ENCODE results near the gene KRT14. TPM values are rescaled to one million over a fixed set of nuclear protein-coding genes. Genes with fewer than 3 reads are reported as not detected.

Gene KRT14
- total RNA-seq, 1 experiment from 2014 or later, result not detected

GRCh38 chr17:41563607-41564170 lies 23.0 kb downstream of the KRT14 start:
- peaks cover 31% of the 10 kb centered on the region for H3K27me3 Mint-ChIP-seq (ENCODE audit: low read depth)
- no peak overlapping the region for H3K23ac ChIP-seq (ENCODE audit: insufficient read length, low read depth, low read length)

More at GRCh38 chr17:41563607-41564170, 23.0 kb downstream of the KRT14 start:
- no peak overlapping the region; a peak in 1 of 7 replicates for H3K27ac Mint-ChIP-seq
- no peak for TF ChIP-seq CTCF (conservative IDR thresholded peaks at IDR 0.05)
- Histone ChIP-seq H4K5ac (ENCODE audit: insufficient read length, low read depth, low read length) (no peak overlapping the region), H3K4me1 (ENCODE audit: insufficient read depth, low read length) (no peaks in the 10 kb centered on the region), H2BK20ac (ENCODE audit: low read depth, low read length, poor library complexity, severe bottlenecking) (no peak overlapping the region), H4K91ac (ENCODE audit: insufficient read length, low read depth, low read length) (no peak overlapping the region), H3K4me2 (ENCODE audit: insufficient read depth, insufficient read length, low read length) (no peak overlapping the region), H3K27ac (ENCODE audit: insufficient read length, low read depth, low read length) (no peak overlapping the region), H4K20me1 (ENCODE audit: control insufficient read depth, insufficient read depth, insufficient read length) (no peaks in the 10 kb centered on the region), H3K14ac (ENCODE audit: insufficient read depth, low read length) (no peak overlapping the region), H3K23me2 (ENCODE audit: insufficient read length, low read depth, low read length, poor library complexity, severe bottlenecking) (no peaks in the 10 kb centered on the region), H2BK15ac (ENCODE audit: low read depth, low read length) (no peak overlapping the region), H2AK5ac (ENCODE audit: insufficient read length, low read length) (no peak overlapping the region), H3K79me1 (ENCODE audit: insufficient read depth, low read depth, low read length, poor library complexity, severe bottlenecking) (no peaks in the 10 kb centered on the region), H2BK120ac (ENCODE audit: low read depth, low read length, poor library complexity, severe bottlenecking) (no peak overlapping the region), H3K79me2 (ENCODE audit: insufficient read depth, low read length) (no peaks in the 10 kb centered on the region), H3K18ac (ENCODE audit: insufficient read length, low read depth, low read length) (no peak overlapping the region), H3K4ac (ENCODE audit: low read depth, low read length) (no peak overlapping the region), H2BK5ac (ENCODE audit: insufficient read length, low read length) (no peak overlapping the region), H3K9me3 (ENCODE audit: control insufficient read depth, low read depth, low read length) (no peaks in the 10 kb centered on the region), H2AFZ (ENCODE audit: low read length) (no peak overlapping the region), H2BK12ac (ENCODE audit: insufficient read length, low read depth, low read length) (no peak overlapping the region), H3K9ac (ENCODE audit: extremely low read depth, insufficient read length, low read length) (no peak overlapping the region), H3K27me3 (ENCODE audit: insufficient read depth, low read length) (no peaks in the 10 kb centered on the region), H4K8ac (replicated peaks; ENCODE audit: insufficient read length, low read depth, low read length) (no peak overlapping the region), H3T11ph (ENCODE audit: low read length) (no peak overlapping the region), H3K56ac (ENCODE audit: insufficient read length, low read depth, low read length) (no peak overlapping the region)
- no peaks in the 10 kb centered on the region; a peak in 1 of 5 replicates for H3K9me3 Mint-ChIP-seq
- no peaks in the 10 kb centered on the region; a peak in 1 of 7 replicates for H3K36me3 Mint-ChIP-seq (ENCODE audit: insufficient read depth in 1 of 3, low read depth in 3 of 3)
- no CpG with 5 or more reads among the region's 3 CpGs for WGBS (ENCODE audit: extremely low coverage, insufficient read length, low lambda C conversion rate)
- DNase-seq, result no peak
- H3K4me1 Mint-ChIP-seq, result peaks cover 6 to 8% of the 10 kb centered on the region in 2 experiments; a peak in 3 of 4 replicates
- no peak overlapping the region for H3K4me3 Mint-ChIP-seq

All from H9 (cell line).